ENCODE data around the gene SPEN. TPM values are rescaled to one million over a fixed set of nuclear protein-coding genes. Genes with fewer than 3 reads are reported as not detected.

SPEN gene
- total and polyA plus RNA-seq, 9 of the 15 experiments (the other 6 are each of a cell fraction or from before 2014, with no cell fraction given), result 5.7 to 87.5 (median 27.2) TPM

- TF ChIP-seq, protein P1, sequence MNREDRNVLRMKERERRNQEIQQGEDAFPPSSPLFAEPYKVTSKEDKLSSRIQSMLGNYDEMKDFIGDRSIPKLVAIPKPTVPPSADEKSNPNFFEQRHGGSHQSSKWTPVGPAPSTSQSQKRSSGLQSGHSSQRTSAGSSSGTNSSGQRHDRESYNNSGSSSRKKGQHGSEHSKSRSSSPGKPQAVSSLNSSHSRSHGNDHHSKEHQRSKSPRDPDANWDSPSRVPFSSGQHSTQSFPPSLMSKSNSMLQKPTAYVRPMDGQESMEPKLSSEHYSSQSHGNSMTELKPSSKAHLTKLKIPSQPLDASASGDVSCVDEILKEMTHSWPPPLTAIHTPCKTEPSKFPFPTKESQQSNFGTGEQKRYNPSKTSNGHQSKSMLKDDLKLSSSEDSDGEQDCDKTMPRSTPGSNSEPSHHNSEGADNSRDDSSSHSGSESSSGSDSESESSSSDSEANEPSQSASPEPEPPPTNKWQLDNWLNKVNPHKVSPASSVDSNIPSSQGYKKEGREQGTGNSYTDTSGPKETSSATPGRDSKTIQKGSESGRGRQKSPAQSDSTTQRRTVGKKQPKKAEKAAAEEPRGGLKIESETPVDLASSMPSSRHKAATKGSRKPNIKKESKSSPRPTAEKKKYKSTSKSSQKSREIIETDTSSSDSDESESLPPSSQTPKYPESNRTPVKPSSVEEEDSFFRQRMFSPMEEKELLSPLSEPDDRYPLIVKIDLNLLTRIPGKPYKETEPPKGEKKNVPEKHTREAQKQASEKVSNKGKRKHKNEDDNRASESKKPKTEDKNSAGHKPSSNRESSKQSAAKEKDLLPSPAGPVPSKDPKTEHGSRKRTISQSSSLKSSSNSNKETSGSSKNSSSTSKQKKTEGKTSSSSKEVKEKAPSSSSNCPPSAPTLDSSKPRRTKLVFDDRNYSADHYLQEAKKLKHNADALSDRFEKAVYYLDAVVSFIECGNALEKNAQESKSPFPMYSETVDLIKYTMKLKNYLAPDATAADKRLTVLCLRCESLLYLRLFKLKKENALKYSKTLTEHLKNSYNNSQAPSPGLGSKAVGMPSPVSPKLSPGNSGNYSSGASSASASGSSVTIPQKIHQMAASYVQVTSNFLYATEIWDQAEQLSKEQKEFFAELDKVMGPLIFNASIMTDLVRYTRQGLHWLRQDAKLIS (CRISPR knock-in tag; IDR thresholded peaks at IDR 0.05), result peak; percentile 73
- peak; percentile 32; the same call in 1 of the 2 replicates for TF ChIP-seq SMAD4 (CRISPR knock-in tag; conservative IDR thresholded peaks at IDR 0.05)
- TF ChIP-seq KLF1 (tag; IDR thresholded peaks at IDR 0.05), result no peak
- no peak for TF ChIP-seq ZC3H4 (CRISPR knock-in tag; IDR thresholded peaks at IDR 0.05; ENCODE audit: borderline replicate concordance)
- TF ChIP-seq HDAC3 (IDR thresholded peaks at IDR 0.05; ENCODE audit: borderline replicate concordance, partially characterized antibody), result no peak
- 0 out of 4 replicates have a peak, but pooled peaks of 1 of the 2 experiments have one; percentile 63 for TF ChIP-seq MLX (CRISPR knock-in tag; conservative IDR thresholded peaks at IDR 0.05)
- no peak for TF ChIP-seq RFX7 (CRISPR knock-in tag; IDR thresholded peaks at IDR 0.05)
- TF ChIP-seq ZNF79 (CRISPR knock-in tag; IDR thresholded peaks at IDR 0.05; ENCODE audit: low read depth), result no peak
- peak; percentile 83 for TF ChIP-seq CREB3 (tag; conservative IDR thresholded peaks at IDR 0.05; ENCODE audit: low read depth)
- peak; percentile 56; the same call in 1 of the 2 replicates for TF ChIP-seq ZNF707 (CRISPR knock-in tag; conservative IDR thresholded peaks at IDR 0.05)
- no peak for TF ChIP-seq HMG20A (CRISPR knock-in tag; conservative IDR thresholded peaks at IDR 0.05)
- TF ChIP-seq SOX6 (IDR thresholded peaks at IDR 0.05), result peak; percentile 92
- peak; percentile 88 to 89; a peak in 3 of 4 replicates for TF ChIP-seq FOXK2 (conservative IDR thresholded peaks at IDR 0.05 in 1 of 2, IDR thresholded peaks at IDR 0.05 in 1 of 2; ENCODE audit: low read depth in 2 of 2)
- TF ChIP-seq DPF2 (IDR thresholded peaks at IDR 0.05), result no peak; the same call in 1 of the 2 replicates
- TF ChIP-seq TFAM (CRISPR knock-in tag; conservative IDR thresholded peaks at IDR 0.05), result no peak
- 0 out of 2 replicates have a peak, but pooled peaks have one; percentile 53 for TF ChIP-seq CBFB (CRISPR knock-in tag; IDR thresholded peaks at IDR 0.05)
- peak; percentile 14; the same call in 1 of the 2 replicates for TF ChIP-seq ZNF740 (CRISPR knock-in tag; IDR thresholded peaks at IDR 0.05)
- no peak for TF ChIP-seq ZNF740 (tag; IDR thresholded peaks at IDR 0.05)
- peak; percentile 55 for TF ChIP-seq TRIM28 (IDR thresholded peaks at IDR 0.05)
- no peak for TF ChIP-seq ZNF764 (CRISPR knock-in tag; IDR thresholded peaks at IDR 0.05; ENCODE audit: low read depth)
- no peak for TF ChIP-seq KHSRP (IDR thresholded peaks at IDR 0.05)
- TF ChIP-seq HNRNPLL (IDR thresholded peaks at IDR 0.05; ENCODE audit: low read depth, low read length, poor library complexity, severe bottlenecking), result peak; percentile 39
Measured at GRCh38 chr1:15835741-15836510, 11.6 kb upstream of the SPEN start (continued).

Data from K562 (cell line).